HTERT RPE-1 (cell line): ENCODE results near the gene PPFIBP1.
"Not testable (repeated sequence)": the region's sequence is repeated elsewhere in the genome, so short reads cannot be mapped to it uniquely, and the experiment has no call there.

ENCODE experiments used
- in situ Hi-C: fragments of 300-500 bp; cut with MboI; formaldehyde crosslinking; loops from 4 replicates; pipeline ENCODE4 v1.14.3; 2020; ENCODE audit warnings: low sequenced_read_pairs

PPFIBP1 gene

GRCh38 chr12:27620121-27620520 lies 96.1 kb downstream of the PPFIBP1 start:
- in situ Hi-C loops = no loop called here

GRCh38 chr12:27622436-27623195 lies 98.6 kb downstream of the PPFIBP1 start:
- in situ Hi-C loops = no loop called here

GRCh38 chr12:27623645-27624044 lies 99.6 kb downstream of the PPFIBP1 start:
- in situ Hi-C loops = no loop called here

DNA sequence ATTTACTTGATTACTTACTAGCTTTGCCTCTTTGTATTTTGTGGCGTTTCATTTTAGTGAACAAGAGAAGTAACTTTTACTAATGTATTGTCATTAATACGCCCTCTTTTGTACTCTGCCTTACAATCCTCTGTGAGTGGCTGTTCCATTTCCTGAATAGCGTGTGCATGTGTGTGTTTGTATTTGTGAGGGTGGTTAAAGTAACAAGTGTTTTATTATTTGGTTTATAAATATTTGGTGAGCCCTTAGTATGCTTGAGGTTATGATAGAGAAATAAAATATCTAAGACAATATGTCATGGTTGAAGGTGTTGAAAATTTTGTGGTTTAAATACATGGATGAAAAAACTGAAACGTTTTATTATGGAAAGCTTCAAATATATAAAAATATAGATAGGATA lies 100.6 kb downstream of the PPFIBP1 start:
- in situ Hi-C loops = no loop called here

DNA sequence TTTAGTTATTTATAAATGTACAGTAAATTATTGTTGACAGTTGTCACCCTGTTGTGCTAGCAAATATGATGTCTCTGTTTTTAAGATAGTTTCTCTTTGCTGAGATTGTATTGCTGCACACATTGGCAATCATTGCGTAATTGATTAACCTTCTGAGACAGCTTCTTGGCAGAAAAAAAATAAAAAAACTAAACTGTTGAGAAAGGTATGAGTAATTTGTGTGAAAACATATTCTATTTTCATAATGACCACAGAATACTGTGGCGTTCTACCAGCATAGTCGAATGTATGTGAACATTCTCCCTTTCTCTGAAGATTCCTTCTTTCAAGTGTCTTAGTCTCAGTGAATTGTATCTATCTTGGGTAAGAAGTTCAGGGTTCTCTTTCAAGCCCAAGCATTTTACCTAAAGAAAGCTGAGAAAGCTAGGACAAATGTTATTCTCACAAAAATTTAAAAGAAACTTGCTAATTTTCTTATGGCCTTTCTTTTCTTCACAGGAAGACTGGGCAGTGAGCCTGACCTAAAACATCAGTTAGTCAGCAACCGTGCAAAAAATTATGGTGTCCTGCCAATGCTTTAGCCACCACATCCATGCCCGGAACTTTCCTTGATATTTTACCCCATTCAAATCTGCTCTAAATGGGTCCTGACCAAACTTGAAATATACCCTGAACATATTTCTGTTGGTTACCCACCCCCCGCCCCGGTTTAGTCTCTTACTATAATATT lies 103.3 kb downstream of the PPFIBP1 start:
- in situ Hi-C loops = no loop called here

GRCh38 chr12:27627853-27628469 lies 104.0 kb downstream of the PPFIBP1 start:
- in situ Hi-C loops = not testable (repeated sequence)

DNA sequence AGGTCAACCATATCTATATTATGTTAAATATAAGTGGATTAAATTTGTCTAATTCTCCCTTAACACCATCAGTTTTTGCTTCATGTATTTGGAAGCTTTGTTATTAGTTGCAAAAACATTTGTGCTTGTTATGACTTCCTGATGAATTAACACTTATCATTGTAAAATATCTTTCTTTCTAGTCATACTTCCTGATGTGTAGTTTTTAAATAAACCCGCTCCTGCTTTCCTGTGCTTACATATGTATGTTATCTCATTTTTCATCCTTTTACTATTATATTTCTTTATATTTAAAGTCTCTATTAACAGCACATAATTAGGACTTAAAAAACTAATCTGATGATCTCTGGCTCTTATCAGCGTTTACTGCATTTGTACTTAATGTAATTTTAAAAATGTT lies 106.2 kb downstream of the PPFIBP1 start:
- in situ Hi-C loops = not testable (repeated sequence)

DNA sequence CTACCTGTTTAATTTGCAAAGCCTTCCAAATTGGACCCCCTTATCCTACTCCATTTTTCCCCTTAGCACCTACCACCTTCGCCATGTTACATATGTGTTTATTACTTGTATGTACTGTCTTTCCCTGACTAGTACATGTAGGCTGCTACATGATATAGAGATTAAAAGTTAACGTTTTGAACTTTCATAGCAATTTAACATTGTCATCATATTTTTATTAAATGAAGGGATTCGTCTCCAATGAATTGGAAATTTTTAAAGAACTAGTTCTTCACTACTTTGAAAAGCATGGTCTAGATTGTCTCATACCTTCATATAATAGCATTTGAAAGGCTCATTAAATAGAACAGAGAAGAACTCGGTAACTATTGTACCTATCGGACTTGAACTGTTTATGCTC lies 107.4 kb downstream of the PPFIBP1 start:
- in situ Hi-C loops = no loop called here

- in situ Hi-C loops = no loop called here
Observed at GRCh38 chr12:27631813-27632491, 107.9 kb downstream of the PPFIBP1 start.

DNA sequence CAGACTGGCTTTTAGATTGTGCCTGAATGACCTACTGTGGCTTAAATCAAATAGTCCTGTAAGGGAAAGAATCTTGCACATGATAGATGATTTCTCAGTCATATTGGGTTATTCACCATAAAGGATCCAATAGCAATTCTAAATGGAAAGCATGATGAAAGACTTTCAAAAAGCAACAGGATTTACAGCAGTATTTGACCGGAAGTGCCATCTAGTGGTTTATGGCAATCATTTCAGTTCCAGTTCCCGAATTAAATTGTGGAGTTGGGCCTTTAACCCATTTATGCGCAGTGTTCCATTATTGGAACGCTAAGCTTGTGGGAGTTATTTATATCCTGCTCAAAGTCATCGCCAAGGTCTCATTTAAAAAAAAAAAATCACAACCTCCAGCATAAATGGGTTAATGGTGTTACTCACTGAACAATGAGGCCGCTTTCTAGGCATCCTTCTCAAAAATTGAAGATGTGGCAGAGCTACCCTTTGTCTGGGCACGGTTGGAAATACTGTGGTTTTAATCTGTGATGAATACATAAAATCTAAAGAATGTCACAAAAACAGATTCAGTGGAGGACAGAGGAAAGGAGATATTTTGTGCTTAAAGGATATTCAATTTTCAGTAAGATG lies 111.5 kb downstream of the PPFIBP1 start:
- in situ Hi-C loops = no loop called here

- in situ Hi-C loops = not testable (repeated sequence)
Observed at GRCh38 chr12:27636569-27636968, 112.6 kb downstream of the PPFIBP1 start.

- in situ Hi-C loops = no loop called here
Observed at GRCh38 chr12:27637524-27637923, 113.5 kb downstream of the PPFIBP1 start.

DNA sequence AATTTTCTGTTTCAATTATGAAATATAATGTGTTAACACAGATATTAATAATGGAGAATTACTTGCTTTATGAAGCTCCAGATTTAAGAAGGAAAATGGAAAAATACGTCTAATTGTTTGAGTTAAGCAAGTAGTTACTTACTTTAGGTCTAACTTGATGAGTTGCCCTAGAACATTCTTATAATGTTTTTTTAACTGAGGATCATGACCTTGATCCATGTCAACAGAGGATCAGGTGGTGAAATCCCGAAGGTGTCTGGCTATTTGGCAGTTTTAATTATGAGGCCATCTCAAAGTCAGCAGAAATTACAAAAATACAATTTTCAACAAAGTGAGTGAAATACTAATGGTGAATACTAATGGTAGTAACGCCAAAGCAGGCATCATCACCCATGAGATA lies 115.3 kb downstream of the PPFIBP1 start:
- in situ Hi-C loops = no loop called here

GRCh38 chr12:27640566-27641200 lies 116.7 kb downstream of the PPFIBP1 start:
- in situ Hi-C loops = not testable (repeated sequence)

DNA sequence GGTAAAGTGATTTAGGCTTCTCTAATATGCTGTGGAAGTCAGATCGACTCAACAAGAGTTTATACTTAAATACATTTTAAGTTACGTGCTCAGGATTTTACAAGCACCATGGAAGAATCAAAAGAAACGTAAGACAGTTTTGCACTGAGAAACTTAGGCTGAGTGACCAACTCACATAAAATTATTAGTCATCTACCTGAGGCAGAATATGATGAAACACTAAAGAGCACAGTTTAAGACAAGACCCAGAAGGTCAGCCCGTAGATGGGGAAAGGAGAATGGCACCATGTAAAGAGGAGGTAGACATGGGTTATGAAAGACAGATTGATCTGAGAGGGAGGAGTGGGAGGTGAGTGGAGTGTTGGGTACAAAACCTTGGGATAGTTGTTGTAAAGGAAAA lies 118.4 kb downstream of the PPFIBP1 start:
- in situ Hi-C loops = not testable (repeated sequence)

DNA sequence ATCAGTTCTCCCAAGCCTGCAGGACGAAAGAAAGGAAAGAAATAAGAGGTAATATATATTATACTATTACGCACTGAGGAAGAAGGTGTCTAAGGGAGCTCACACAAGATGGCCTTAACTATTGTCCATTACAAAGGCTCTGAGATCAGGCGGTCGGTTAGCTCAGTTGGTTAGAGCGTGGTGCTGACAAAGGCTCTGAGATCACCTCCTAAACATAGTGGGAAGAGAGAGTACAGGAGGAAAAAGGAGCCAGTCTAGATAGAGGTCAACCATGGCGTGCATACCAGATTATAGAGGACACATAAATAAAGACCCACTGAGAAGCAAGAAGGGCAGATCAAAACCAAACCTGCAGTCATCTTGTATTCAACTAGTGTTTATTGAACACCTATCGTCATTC lies 118.9 kb downstream of the PPFIBP1 start:
- in situ Hi-C loops = not testable (repeated sequence)

GRCh38 chr12:27644158-27644845 lies 120.3 kb downstream of the PPFIBP1 start:
- in situ Hi-C loops = no loop called here

DNA sequence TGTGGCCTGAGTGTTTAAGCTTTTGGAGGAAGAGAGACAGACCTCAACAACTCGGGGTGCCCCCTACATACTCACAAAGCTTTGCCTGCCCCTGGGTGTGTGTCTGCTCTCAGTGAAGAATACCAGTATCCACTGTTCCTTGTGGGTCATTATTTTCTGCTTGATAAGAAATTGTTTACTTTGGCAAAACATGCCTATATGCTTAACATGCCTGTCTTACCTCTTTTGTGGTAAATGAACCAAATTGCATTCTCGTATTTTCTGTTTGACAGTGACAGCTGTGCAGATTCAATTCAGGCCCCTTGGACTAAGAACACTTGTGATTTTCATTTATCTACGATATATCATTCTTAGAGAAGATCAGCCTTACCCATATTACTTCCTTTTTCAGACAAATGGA lies 121.7 kb downstream of the PPFIBP1 start:
- in situ Hi-C loops = no loop called here

GRCh38 chr12:27646149-27646548 lies 122.1 kb downstream of the PPFIBP1 start:
- in situ Hi-C loops = no loop called here

GRCh38 chr12:27650011-27650410 lies 126.0 kb downstream of the PPFIBP1 start:
- in situ Hi-C loops = no loop called here
